Measurements from ENCODE around the gene NCS1.
A peak's percentile ranks its signal among the peaks of the same experiment; 100 is the strongest.

NCS1 gene

GRCh38 chr9:130235558-130236435 is 63.6 kb downstream of the NCS1 start:
- Histone ChIP-seq H3F3A (ENCODE audit: control insufficient read depth, insufficient read depth) (no peaks in the 10 kb centered on the region), H3K4me2 (ENCODE audit: low read length) (peak overlapping the region; percentile 26; the same call in 1 of the 2 replicates), H3K27ac (ENCODE audit: low read depth, low read length) (no peak overlapping the region), H3K36me3 (ENCODE audit: control insufficient read depth, low read length) (no peaks in the 10 kb centered on the region), H3K4me3 (ENCODE audit: low read length) (no peak overlapping the region), H3K9me3 (ENCODE audit: control insufficient read depth, insufficient read depth, low read length) (no peaks in the 10 kb centered on the region), H3K9me2 (replicated peaks; ENCODE audit: control insufficient read depth, low read length) (no peaks in the 10 kb centered on the region), H3K27me3 (ENCODE audit: control insufficient read depth, low read length) (no peaks in the 10 kb centered on the region), H3K79me2 (ENCODE audit: control insufficient read depth, low read length) (no peaks in the 10 kb centered on the region), H4K20me1 (ENCODE audit: control insufficient read depth, insufficient read depth, low read depth, low read length) (no peaks in the 10 kb centered on the region), H3K4me1 (ENCODE audit: control insufficient read depth, low read length) (peaks cover 20% of the 10 kb centered on the region)
- TF ChIP-seq EZH2phosphoT487 (IDR thresholded peaks at IDR 0.05; ENCODE audit: borderline replicate concordance, low read length) (no peak), CTCF (IDR thresholded peaks at IDR 0.05; ENCODE audit: low read depth, low read length, poor library complexity, severe bottlenecking) (peak; percentile 99)

- Histone ChIP-seq H3K9me2 (replicated peaks; ENCODE audit: control insufficient read depth, low read length) (no peaks in the 10 kb centered on the region), H3K4me2 (ENCODE audit: low read length) (no peak overlapping the region), H3K36me3 (ENCODE audit: control insufficient read depth, low read length) (no peaks in the 10 kb centered on the region), H3K27me3 (ENCODE audit: control insufficient read depth, low read length) (no peaks in the 10 kb centered on the region), H3K4me1 (ENCODE audit: control insufficient read depth, low read length) (peaks cover 24% of the 10 kb centered on the region), H3F3A (ENCODE audit: control insufficient read depth, insufficient read depth) (no peaks in the 10 kb centered on the region), H3K9me3 (ENCODE audit: control insufficient read depth, insufficient read depth, low read length) (no peaks in the 10 kb centered on the region), H3K27ac (ENCODE audit: low read depth, low read length) (no peak overlapping the region), H3K79me2 (ENCODE audit: control insufficient read depth, low read length) (no peaks in the 10 kb centered on the region), H4K20me1 (ENCODE audit: control insufficient read depth, insufficient read depth, low read depth, low read length) (no peaks in the 10 kb centered on the region), H3K4me3 (ENCODE audit: low read length) (no peak overlapping the region)
- TF ChIP-seq EZH2phosphoT487 (IDR thresholded peaks at IDR 0.05; ENCODE audit: borderline replicate concordance, low read length) = no peak
- peak; percentile 41 for TF ChIP-seq CTCF (IDR thresholded peaks at IDR 0.05; ENCODE audit: low read depth, low read length, poor library complexity, severe bottlenecking)
These were observed 64.3 kb downstream of the NCS1 start for GRCh38 chr9:130236436-130236985.

- Histone ChIP-seq H3K27me3 (ENCODE audit: control insufficient read depth, low read length) (no peaks in the 10 kb centered on the region), H3K9me2 (replicated peaks; ENCODE audit: control insufficient read depth, low read length) (no peaks in the 10 kb centered on the region), H3F3A (ENCODE audit: control insufficient read depth, insufficient read depth) (no peaks in the 10 kb centered on the region), H3K9me3 (ENCODE audit: control insufficient read depth, insufficient read depth, low read length) (no peaks in the 10 kb centered on the region), H3K4me2 (ENCODE audit: low read length) (no peak overlapping the region), H3K36me3 (ENCODE audit: control insufficient read depth, low read length) (no peaks in the 10 kb centered on the region), H3K4me1 (ENCODE audit: control insufficient read depth, low read length) (peaks cover 24% of the 10 kb centered on the region), H3K79me2 (ENCODE audit: control insufficient read depth, low read length) (no peaks in the 10 kb centered on the region), H3K27ac (ENCODE audit: low read depth, low read length) (no peak overlapping the region), H4K20me1 (ENCODE audit: control insufficient read depth, insufficient read depth, low read depth, low read length) (no peaks in the 10 kb centered on the region), H3K4me3 (ENCODE audit: low read length) (no peak overlapping the region)
- no peak for TF ChIP-seq EZH2phosphoT487 (IDR thresholded peaks at IDR 0.05; ENCODE audit: borderline replicate concordance, low read length)
- no peak for TF ChIP-seq CTCF (IDR thresholded peaks at IDR 0.05; ENCODE audit: low read depth, low read length, poor library complexity, severe bottlenecking)
These were observed 64.9 kb downstream of the NCS1 start for GRCh38 chr9:130237076-130237475.

Measured in DOHH2 (cell line).